Neutrophil (primary cell): ENCODE measurements around the gene HSPBP1.

ENCODE experiments used
- H3K27ac ChIP-seq: fragments of 200-600 bp; sonication (generic); 2 replicates; pipeline ENCODE4 v1.5.1; 2016; ENCODE audit warnings: mild to moderate bottlenecking, moderate library complexity
- H3K27me3 ChIP-seq: fragments of 200-600 bp; sonication (generic); 2 replicates; pipeline ENCODE4 v1.6.0; 2016; ENCODE audit warnings: mild to moderate bottlenecking
- H3K36me3 ChIP-seq: fragments of 200-600 bp; sonication (generic); 2 replicates; pipeline ENCODE4 v1.5.1; 2017
- H3K4me1 ChIP-seq, 2 experiments: fragments of 200-600 bp in 1 of 2; sonication (generic) in 1 of 2; 1 replicate in 1 of 2; 2 replicates in 1 of 2; pipeline versions ENCODE4 v1.5.1 to v1.6.1; 2013 to 2016; ENCODE audit warnings: low read depth in 1 of 2, low read length in 1 of 2, mild to moderate bottlenecking in 1 of 2, moderate library complexity in 1 of 2; ENCODE audit not compliant: control insufficient read depth in 1 of 2, insufficient read depth in 1 of 2
- H3K4me3 ChIP-seq, 2 experiments: fragments of 200-600 bp in 1 of 2; sonication (generic) in 1 of 2; 1 replicate in 1 of 2; 2 replicates in 1 of 2; pipeline ENCODE4 v1.5.1; 2013 to 2016; ENCODE audit warnings: low read depth in 1 of 2, low read length in 1 of 2, mild to moderate bottlenecking in 1 of 2, moderate library complexity in 1 of 2
- H3K9me3 ChIP-seq: fragments of 200-600 bp; sonication (generic); 2 replicates; pipeline ENCODE4 v1.5.1; 2016
- CTCF ChIP-seq: fragments of 200-600 bp; sonication (generic); IDR thresholded peaks from 2 replicates; pipeline ENCODE4 v1.5.1; 2016; ENCODE audit warnings: antibody characterized with exemption

HSPBP1 gene

DNA sequence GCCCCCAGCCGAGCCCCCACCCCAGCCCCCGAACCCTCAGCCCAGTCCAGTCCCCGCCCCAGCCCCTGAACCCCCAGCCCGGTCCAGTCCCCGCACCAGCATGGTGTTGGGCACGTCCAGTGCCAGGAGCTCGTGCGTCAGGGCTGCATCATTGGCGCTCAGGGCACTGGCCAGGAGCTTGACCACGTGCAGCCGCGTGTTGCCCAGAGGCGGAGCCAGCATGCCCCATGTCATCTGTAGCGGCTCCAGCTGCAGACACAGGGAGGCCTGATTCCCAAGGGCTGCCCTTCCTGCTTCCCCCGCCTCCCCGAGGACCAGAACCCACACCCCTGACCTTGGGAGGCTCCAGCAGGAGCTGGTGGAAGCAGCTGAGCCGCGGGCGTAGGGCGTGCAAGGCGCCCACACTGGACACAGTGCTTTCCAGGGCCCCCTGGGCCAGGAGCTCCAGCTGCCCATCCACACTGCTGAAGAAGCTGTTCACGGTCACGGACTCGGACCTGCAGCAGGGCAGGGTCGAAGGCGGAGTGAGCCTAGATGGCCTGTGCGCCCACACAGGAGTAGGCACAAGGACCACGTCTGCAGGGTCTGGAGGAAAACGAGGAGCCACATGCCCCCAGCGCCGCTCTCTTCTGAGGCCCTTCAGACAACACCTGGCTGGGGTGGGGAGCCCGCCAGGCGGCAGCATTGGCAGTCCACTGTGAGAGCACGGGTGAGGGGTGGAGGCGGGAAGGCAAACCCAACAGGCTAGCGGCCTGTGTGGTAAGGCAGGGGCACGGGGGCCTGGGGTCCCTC, 38.6 kb downstream of the HSPBP1 start:
- no peak for TF ChIP-seq CTCF
- no peaks in the 10 kb centered on the region for H3K27me3 ChIP-seq
- no peaks in the 10 kb centered on the region for H3K9me3 ChIP-seq
- no peaks in the 10 kb centered on the region for H3K4me1 ChIP-seq
- H3K27ac ChIP-seq = no peak overlapping the region
- H3K4me3 ChIP-seq = no peak overlapping the region
- H3K36me3 ChIP-seq = peaks cover 98% of the 10 kb centered on the region

DNA sequence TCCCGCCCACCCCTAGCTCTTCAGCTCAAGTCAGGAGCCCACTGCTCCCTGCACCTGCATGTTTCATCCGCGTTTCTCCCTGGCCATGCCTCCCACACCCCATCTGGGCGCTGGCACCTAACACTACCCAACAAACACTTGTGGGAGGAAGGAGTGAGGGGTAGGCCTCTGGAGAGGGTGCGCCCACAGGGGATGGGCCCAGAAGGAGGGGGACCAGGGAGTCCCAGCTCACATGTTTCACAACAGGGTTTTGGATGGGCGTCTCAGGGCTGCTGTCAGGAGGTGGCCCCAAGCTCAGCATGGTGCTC, 39.2 kb downstream of the HSPBP1 start:
- Histone ChIP-seq H3K36me3 (peaks cover 98% of the 10 kb centered on the region), H3K4me1 (no peaks in the 10 kb centered on the region), H3K4me3 (no peak overlapping the region), H3K9me3 (no peaks in the 10 kb centered on the region), H3K27ac (no peak overlapping the region), H3K27me3 (no peaks in the 10 kb centered on the region)
- TF ChIP-seq CTCF = no peak

DNA sequence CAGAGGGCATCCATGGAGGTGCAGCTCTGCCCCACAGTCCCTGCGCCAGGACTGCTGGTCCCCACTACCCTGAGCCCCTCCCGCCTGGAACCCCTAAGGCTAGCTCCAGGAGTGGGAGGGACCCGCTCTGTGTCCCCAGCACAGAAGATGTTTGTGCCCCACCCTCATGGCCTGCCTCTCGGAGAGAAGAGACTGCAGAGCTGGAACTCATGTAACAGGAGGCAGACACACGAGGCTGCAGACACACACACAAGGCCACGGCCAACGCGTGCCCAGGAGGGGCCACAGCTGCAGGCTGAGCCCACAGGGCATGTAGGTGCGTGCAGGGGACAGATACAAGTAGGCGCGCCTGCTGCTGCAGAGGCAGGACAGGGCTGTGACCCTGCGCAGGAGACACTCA, 40.9 kb downstream of the HSPBP1 start:
- no peak for TF ChIP-seq CTCF
- Histone ChIP-seq H3K36me3 (peaks cover 96% of the 10 kb centered on the region), H3K27ac (no peak overlapping the region), H3K27me3 (no peaks in the 10 kb centered on the region), H3K4me1 (no peaks in the 10 kb centered on the region), H3K9me3 (no peaks in the 10 kb centered on the region), H3K4me3 (no peak overlapping the region)

- H3K27me3 ChIP-seq = no peaks in the 10 kb centered on the region
- H3K27ac ChIP-seq = no peak overlapping the region
- no peak overlapping the region for H3K4me3 ChIP-seq
- H3K36me3 ChIP-seq = peaks cover 97% of the 10 kb centered on the region
- no peak for TF ChIP-seq CTCF
- H3K9me3 ChIP-seq = no peaks in the 10 kb centered on the region
- no peaks in the 10 kb centered on the region for H3K4me1 ChIP-seq
These were observed 41.9 kb downstream of the HSPBP1 start for GRCh38 chr19:55238030-55238429.

- H3K27me3 ChIP-seq = no peaks in the 10 kb centered on the region
- TF ChIP-seq CTCF = no peak
- H3K36me3 ChIP-seq = peaks cover 97% of the 10 kb centered on the region
- no peak overlapping the region for H3K27ac ChIP-seq
- no peak overlapping the region for H3K4me3 ChIP-seq
- no peaks in the 10 kb centered on the region for H3K4me1 ChIP-seq
- no peaks in the 10 kb centered on the region for H3K9me3 ChIP-seq
These were observed 46.9 kb downstream of the HSPBP1 start for GRCh38 chr19:55232986-55233385.

DNA sequence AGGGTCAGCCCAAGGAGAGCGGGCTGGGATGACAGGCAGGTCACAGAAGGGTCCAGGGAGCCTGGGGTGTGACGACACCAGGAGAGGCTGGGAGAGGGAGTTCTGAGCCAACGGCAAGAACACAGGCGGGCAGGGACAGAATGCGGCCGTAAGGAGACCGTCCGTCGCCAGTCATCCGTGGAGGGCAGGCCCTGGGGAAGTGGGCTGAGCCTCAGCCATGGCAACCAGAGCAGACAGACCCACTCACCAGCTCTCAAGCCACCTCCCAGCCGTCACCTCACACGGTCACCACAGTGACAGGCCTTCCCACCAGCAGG, 47.7 kb downstream of the HSPBP1 start:
- Histone ChIP-seq H3K36me3 (peaks cover 97% of the 10 kb centered on the region), H3K4me1 (no peaks in the 10 kb centered on the region), H3K4me3 (no peak overlapping the region), H3K9me3 (no peaks in the 10 kb centered on the region), H3K27me3 (no peaks in the 10 kb centered on the region), H3K27ac (no peak overlapping the region)
- TF ChIP-seq CTCF = no peak
